HG02870 (cell line): ENCODE data around the gene NTM.

Experiments used
- ATAC-seq: cut with Tn5 transposase; IDR thresholded peaks from one replicate; pipeline ENCODE4 v1.9.1; 2021; ENCODE audit warnings: mild to moderate bottlenecking, moderate library complexity; ENCODE audit not compliant: unreplicated experiment

Gene NTM

DNA sequence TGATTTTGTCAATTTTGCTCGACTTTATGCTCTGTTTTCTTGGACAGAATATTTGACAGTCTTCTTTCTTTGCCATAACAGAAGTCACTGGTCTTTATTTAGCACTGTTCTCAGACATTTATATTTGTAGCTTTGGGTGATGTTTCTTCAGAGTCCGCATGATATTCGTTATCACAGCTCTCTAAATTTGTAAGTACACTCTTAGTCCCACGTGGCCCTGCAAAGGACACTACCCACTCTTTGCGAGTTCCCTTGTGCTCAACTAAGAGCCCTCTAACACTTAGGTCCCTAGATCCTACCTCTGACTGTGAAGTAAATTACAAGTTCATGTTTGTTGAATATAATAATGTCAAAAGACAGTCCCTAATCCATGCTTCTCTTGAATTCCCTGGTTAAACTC lies 651.9 kb downstream of the NTM start:
- no peak for ATAC-seq

GRCh38 chr11:132022733-132023478 lies 652.5 kb downstream of the NTM start:
- no peak for ATAC-seq

DNA sequence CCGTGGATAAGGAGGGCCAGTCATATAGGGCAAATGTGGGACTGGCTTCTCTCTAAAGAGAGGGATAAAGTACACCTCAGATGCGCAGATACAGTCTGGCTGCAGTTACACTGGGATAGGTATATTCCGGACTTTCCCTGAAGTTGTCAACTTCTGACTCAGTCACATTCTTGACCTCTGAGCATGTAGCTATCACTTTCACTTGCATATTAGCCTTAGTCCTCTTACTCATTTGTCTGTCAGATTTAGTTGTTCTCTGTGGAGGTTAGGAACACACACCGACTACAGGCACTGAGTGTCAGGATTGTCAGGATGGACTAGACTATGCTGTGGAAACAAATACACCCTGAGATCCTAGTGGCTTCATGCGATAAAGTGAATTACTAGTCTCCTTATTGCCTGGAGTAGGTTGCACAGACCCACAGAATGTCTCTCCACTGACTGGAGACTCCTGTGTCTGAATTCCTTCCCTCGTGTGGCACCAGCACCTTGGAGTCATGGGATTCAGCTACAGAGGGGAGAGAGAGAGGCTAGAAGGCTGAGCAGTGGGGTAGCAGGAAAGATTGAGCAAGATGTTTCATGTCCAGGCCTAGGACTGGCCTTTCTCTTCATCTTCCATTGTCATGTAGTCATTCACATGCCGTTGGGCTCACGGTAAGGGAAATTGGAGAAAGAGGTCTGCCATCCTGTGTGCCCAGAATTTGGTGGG lies 654.3 kb downstream of the NTM start:
- peak; percentile 56 for ATAC-seq

- no peak for ATAC-seq
Observed at GRCh38 chr11:132026746-132027145, 656.3 kb downstream of the NTM start.

DNA sequence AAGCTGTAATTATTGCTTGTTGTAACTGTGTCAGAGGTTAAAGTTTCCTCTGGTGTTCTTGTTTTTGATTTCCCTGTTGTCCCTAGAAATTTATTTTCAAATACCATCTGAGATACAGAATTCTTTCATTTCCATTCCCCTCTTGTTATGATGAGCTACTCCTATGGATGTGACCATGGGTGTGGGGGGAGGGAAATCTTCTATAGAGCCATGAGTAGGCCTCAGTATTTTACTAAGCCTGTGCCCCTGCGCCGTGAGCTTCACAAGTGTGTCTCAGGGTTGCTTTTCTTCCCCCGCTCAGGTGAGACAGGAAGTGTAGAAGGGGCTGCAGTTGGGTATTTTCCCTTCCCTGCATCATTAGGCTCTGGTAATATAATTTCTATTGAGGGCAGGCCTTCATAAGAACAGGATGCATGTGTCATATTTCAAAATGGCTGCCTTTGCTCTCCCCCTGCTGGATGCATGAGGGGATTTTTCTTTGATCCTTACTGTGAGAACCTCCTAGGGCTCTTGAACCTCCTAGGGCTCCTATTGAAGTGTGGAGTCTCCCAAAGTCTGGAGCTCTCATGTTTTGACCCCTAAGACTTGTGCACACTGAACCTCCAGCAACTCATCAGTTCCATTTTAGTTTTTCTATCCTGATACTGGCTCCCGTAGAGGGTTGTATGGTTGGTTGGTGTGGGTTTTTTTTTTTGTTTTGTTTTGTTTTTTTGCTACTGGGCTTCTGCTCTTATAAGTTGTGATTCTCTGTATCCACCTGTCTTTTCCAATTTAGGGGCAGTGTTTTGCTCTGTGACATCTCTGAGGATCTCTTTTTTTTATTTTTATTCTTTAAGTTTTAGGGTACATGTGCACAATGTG lies 658.2 kb downstream of the NTM start:
- no peak for ATAC-seq

DNA sequence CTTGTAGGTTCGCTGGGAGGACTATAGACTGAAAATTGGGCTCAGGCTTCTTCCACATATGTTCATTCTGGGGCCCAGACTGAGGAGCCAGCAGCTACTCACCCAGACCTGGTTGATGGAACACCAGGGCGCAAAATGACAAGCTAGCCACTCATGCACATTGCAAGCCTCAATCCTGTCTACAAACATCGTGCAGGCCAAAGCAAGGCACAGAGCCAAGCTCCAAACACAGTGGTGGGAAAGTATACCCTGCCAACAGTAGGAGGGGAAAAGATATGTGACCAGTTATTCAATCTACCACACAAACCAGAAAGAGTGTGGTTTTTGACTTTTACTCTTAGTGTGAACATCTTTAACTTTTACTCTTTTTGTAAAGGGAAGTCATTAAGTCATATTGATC lies 660.5 kb downstream of the NTM start:
- no peak for ATAC-seq

- no peak for ATAC-seq
Observed at GRCh38 chr11:132032555-132032954, 662.1 kb downstream of the NTM start.

- ATAC-seq: no peak
Observed at GRCh38 chr11:132033051-132033450, 662.6 kb downstream of the NTM start.

DNA sequence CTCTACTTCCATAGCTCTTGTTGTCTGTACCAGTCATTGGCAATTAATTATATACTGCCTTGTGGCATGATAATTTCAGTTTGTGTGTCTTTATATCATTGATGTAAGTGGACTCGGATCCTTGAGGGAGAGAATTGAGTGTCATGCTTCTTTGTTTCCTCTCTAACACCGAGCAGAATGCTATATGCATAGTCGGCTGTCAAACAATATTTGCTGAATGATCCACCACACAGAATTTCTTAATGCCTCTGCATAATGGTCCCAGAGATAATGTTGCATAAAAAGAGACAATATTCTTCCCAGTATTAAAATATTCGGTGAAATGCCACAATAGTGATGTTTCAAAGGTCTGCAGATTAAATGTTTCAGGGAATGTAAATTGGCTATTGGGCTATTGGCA lies 664.8 kb downstream of the NTM start:
- no peak for ATAC-seq

DNA sequence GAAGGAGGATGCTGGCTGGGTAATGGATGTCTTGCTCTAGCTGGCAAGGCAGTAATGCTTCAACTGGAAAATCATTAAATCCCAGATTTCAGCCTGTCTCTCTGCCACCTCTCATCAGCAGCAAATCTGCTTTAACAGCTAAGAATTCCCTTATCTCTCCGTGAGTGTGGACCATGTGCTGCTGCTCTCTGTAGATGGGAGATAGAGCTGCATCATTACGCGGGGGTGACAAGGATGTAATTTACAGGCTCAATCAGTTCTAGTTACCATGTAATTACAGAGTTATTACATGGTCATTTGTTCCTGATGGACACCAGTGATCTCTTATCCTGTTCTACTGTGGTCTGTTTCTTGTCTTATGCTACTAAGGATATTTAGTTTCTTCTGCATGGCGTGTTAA lies 665.4 kb downstream of the NTM start:
- ATAC-seq: no peak

DNA sequence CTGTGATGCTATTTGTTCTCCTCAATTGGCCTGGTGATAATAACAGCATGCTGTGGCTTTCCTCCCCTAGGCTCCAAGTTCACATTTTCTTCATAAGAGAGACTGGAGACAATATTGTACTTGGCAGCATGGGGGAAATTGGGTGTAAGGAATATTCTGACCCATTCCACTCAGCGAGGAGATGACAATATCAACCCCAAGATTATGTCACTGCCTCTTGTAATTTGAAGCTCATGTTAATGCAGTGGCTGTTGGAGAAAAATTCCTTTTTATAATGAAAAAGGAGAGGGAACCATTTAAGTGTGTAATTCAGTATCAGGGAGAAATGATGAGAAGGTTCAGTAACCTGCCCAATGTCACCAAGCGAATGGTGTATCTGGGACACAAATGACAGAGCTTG lies 665.8 kb downstream of the NTM start:
- no peak for ATAC-seq

DNA sequence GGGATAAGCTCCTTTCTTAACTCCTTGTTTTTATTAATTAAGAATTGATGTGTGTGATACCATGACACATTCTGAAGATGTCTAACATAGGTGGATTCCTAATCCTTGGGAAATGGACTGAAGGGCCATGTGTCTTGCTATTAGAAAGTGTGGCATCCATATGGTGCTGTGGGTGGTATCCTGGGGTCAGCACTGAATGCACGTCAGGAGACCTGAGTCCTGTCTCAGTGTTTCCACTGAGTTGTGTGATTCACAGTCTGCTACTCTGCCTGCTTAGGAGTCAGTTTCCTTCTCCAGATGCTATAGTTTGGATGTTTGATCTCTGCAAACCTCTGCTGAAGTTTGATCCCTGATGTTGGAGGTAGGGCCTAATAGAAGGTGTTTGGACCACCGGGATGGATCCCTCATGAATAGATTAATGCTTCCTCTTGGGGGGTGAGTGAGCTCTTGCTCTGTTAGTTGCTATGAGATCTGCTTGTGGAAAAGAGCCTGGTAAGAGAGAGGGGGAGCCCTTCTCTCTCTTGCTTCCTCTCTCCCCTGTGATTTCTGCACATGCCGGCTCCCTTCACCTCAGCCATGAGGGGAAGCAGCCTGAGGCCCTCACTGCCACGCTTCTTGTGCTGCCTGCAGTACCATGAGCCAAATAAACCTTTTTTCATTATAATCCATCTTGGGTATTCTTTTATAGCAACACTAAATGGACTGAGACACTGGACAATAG lies 666.5 kb downstream of the NTM start:
- no peak for ATAC-seq

DNA sequence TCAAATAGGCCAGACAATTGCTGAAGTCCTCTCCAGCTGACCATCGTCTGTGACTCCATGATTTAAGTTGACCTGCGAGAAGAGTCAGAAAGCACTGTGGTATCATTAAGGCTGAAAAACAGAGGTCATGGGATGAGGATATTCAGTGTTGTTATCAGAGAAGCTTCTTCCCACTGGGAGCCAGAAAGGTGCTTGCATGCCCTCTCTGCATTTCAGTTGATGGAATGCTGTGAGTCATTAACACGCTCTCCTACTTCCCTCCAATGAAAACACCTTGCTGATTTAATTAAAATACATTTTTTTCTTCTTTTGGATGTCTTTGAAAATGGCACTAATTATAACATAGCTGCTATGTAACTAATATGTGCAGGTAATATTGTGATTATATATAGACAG lies 667.0 kb downstream of the NTM start:
- no peak for ATAC-seq

DNA sequence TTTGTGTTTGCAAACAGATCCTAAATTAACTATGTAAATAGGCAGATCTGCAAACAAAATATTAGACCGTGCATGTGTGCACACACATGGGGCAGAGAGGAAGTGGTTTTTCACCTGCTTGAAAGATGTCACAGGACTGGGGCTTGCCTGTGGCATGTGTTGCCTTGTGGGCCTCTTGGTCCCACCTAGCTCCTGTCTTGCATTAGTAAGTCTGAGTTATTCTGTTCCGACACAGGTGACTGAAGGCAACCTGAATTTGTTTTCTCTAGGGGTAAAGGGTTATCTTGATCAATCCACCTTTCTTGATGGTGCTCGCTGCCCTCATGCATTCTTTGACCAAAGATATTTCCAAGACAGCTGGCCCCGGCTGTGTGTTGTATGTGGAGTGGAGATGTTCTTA lies 667.5 kb downstream of the NTM start:
- ATAC-seq: no peak

GRCh38 chr11:132039521-132039920 lies 669.1 kb downstream of the NTM start:
- ATAC-seq: no peak

DNA sequence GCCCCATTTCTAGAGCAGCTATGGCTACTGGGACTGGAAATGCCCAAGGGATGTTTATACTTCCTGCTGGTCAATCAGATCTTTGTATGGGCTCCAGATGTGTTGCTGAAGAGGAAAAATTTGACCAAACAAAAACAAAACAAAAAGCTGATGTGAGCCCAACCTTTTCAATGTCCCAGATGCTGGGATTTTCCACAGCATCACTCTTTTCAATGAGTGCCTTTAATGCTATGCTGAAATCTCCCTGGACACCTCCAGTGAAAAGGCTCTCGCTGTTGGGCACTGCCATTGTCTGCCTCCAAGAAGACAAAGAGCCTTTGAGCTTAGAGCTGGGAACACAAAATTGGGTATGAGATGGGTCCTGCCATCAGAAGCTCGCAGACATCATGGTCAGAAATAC lies 671.9 kb downstream of the NTM start:
- ATAC-seq: no peak

- no peak for ATAC-seq
Observed at GRCh38 chr11:132043714-132044113, 673.3 kb downstream of the NTM start.

- ATAC-seq: no peak
Observed at GRCh38 chr11:132045107-132045506, 674.7 kb downstream of the NTM start.

DNA sequence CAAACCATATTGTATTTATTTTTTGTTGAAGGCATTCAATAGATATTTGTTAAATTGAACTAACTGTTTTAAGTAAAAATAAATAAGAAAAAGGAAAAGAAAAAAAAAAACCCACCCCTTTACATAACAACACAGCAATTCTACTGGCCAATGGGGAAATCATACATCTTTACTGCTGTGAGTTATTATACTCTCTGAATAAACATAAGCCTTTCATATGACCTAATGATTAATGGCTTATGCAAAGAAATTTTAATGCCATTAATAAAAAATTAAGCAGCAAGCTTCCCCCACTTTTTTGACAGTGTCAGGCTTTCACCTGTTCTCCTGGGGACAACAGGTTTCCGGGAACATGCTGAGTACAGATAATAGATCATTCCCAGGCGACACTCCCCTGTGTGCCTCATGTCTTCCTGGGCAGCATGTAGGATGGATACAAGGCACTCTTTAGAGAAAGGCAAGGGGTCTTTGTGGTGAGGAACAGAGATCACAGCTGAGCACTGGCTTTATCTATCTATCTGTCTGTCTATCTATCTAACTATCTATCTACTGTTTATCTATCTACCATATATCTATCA lies 676.0 kb downstream of the NTM start:
- no peak for ATAC-seq

GRCh38 chr11:132047167-132047566 lies 676.8 kb downstream of the NTM start:
- ATAC-seq: no peak

GRCh38 chr11:132048040-132048439 lies 677.6 kb downstream of the NTM start:
- ATAC-seq: no peak
